Heart right ventricle (tissue), 16 donors: Measurements from ENCODE around the gene SETD2. TPM values are rescaled to one million over a fixed set of nuclear protein-coding genes. Genes with fewer than 3 reads are reported as not detected.

Source experiments
- ATAC-seq, 8 donors: fragments of 200-7000 bp; cut with Tn5 transposase; one replicate each; pipeline ENCODE4 v1.9.1; 2020; ENCODE audit warnings: mild to moderate bottlenecking in 8 of 8, moderate library complexity in 8 of 8, moderate number of reproducible peaks in 1 of 8
- DNase-seq, 2 donors: peaks; one replicate each; pipeline ENCODE4 v3.0.0-alpha.2; 2020
- H3K27ac ChIP-seq, 10 donors: fragments of 200-600 bp; sonication (generic) in 2 of 10; one replicate each; pipeline versions ENCODE4 v1.5.0 to v1.8.0; 2020 to 2022; ENCODE audit warnings: mild to moderate bottlenecking in 3 of 10
- H3K27me3 ChIP-seq, 7 donors: fragments of 200-600 bp; one replicate each; pipeline ENCODE4 v1.8.0; 2021 to 2022; ENCODE audit warnings: mild to moderate bottlenecking in 2 of 7
- H3K36me3 ChIP-seq, 9 donors: fragments of 200-600 bp; sonication (generic) in 1 of 9; one replicate each; pipeline versions ENCODE4 v1.5.0 to v1.8.0; 2020 to 2022; ENCODE audit warnings: mild to moderate bottlenecking in 2 of 9
- H3K4me1 ChIP-seq, 9 donors: fragments of 200-600 bp; sonication (generic) in 1 of 9; one replicate each; pipeline versions ENCODE4 v1.5.0 to v1.8.0; 2020 to 2022; ENCODE audit warnings: mild to moderate bottlenecking in 4 of 9
- H3K4me3 ChIP-seq, 10 donors: fragments of 200-600 bp; sonication (generic) in 2 of 10; one replicate each; pipeline versions ENCODE4 v1.5.0 to v1.8.0; 2020 to 2022; ENCODE audit warnings: mild to moderate bottlenecking in 7 of 10, moderate library complexity in 2 of 10
- H3K9me3 ChIP-seq, 11 donors: fragments of 200-600 bp in 10 of 11; sonication (generic) in 2 of 11; one replicate each; pipeline versions ENCODE4 v1.5.0 to v1.8.0; 2013 to 2022; ENCODE audit warnings: mild to moderate bottlenecking in 2 of 11, control low read depth in 1 of 11, moderate library complexity in 1 of 11
- WGBS, 2 donors: extraction: QIAGEN DNeasy Blood & Tissue Kit; methylation state at CpG; one replicate each; pipeline ENCODE4 v1.1.7; 2013; ENCODE audit warnings: inconsistent platforms in 1 of 2; 5-methylcytosine and 5-hydroxymethylcytosine counted together
- intact Hi-C, 10 donors: fragments of 100-400 bp; cut with DNase I; formaldehyde crosslinking; loops; one replicate each; pipeline versions ENCODE4 v1.11.1 to v1.14.2; 2022
- polyA plus RNA-seq, 2 donors: library from polyadenylated mRNA; stranded (reverse); fragments of 200-250 nt; gene quantifications; one replicate each; pipeline ENCODE4 v1.2.3, GENCODE V29; 2013
- total RNA-seq, 10 donors: library from RNA; stranded (reverse); fragmentation: NEBNext Ultra II Directional in 3 of 10; extraction: Animal tissue kit (Norgen Biotek cat#: 25700) in 3 of 10; gene quantifications; one replicate each; pipeline versions ENCODE4 v1.2.1 to v1.2.4, GENCODE V29; 2021 to 2023
- TF ChIP-seq, protein P1 (sequence below), 9 donors: fragments of 200-600 bp; sonication (generic) in 2 of 9; IDR thresholded peaks; one replicate each; pipeline versions ENCODE4 v1.5.0 to v1.8.0; 2021 to 2022; ENCODE audit warnings: antibody characterized with exemption in 9 of 9, mild to moderate bottlenecking in 5 of 9, moderate library complexity in 1 of 9
- donor health status: Arrhythmogenic right ventricular cardiomyopathy.
- donor health status: ischemic (EF 13 %, LVEDD 7.1; RV severe dilation, severe dysfunction).
- donor health status: healthy with polysubstance abuse.
- donor health status: DM: no; HTN: yes; CAD: no.
- donor health status: DM: no; HTN: no; CAD: no.
- donor health status: ischemic (EF 25% LVEDD 6.9; RV normal size, moderate dysfunction).
- donor health status: ischemic (EF 25% LVEDD 5.7; RV mildly dilated, moderate dysfunction).
- donor health status: healthy.
- donor health status: DM: yes; HTN: yes; CAD: no.
- donor health status: Ischemic cardiomyopathy.
- donor health status: ischemic (EF 35%, LVEDD 5.7; RV mildly dilated, moderate dysfunction).
- donor health status: nonischemic (EF 11% LVEDD 7.7; RV severe dilation, severe dysfunction).
- donor health status: DM: yes; HTN: yes; CAD: no.
- donor health status: PGD.
- donor health status: ischemic (EF 29% LVEDD 5.4; RV normal size, mild dysfunction).
- donor health status: nonischemic (EF 23%, LVEDD 6.1; RV moderate dilation, normal function).

The SETD2 gene
- total and polyA plus RNA-seq, 12 donors: 8.6 to 34.4 (median 30.0) TPM

DNA sequence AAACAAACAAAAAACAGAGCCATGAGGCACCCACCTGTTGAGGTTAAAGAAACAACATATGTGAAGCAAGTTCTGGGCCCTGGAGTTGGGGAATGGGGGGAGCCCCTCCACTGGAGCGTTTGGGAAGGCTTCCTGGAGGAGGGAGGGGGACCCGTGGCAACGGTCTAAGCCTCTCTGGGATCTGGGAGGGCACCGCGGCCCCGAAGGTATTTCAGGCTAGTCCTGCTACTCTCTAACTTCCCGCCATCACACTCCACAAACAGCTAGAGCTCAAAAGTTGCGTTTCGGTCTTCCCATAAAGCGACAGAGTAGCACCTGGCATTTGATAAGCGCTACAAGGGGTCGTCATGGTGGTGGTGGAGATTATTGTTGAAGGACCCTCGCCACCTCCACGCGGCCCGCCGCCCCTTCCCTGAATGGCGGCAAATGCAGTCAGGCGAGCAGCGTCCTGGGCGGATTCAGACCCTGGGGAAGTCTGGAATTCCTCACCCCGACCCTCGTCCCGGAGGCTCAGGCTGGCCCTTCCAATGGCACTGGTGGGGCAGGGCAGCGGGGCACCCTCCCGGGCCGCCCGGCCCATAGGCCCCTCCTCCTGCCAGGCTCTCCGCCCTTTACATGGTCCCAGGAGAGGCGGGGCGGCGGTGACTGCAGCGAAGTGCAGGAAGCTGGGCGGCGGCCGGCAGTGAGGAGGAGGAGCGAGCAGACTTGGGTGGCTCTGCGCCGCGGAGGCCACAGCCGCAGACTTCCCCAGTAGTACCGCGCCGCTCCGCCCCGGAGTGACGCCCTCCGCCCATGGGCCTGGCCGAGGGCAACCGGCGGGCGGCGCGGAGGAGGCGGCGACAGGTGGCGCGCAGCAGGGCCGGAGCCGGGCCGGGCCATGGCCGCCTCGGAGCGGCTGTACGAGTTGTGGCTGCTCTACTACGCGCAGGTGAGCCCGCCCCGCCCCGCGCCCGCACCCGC, 184.6 kb downstream of the SETD2 start, which contains the start of gene NBEAL2:
Gene NBEAL2, plus strand, starts transcription at position 682 of the 960 bp plus-strand sequence. Its CDS starts 196 bp downstream, at position 878.
- intact Hi-C loops: loop anchor here in 5 of 10 donors (5.0 kb wide), 2 partner anchors 47 to 52 kb away; no protein-coding TSS in a partner anchor
- DNase-seq (peak; percentile 96 to 98), ATAC-seq (peak; percentile 82 to 91 (median 85))
- H3K27me3 ChIP-seq: no peaks in the 10 kb centered on the region
- no peaks in the 10 kb centered on the region for H3K9me3 ChIP-seq
- no peaks in the 10 kb centered on the region for H3K36me3 ChIP-seq
- peak within 1 kb of the TSS; percentile 53 to 85 (median 73) for H3K4me3 ChIP-seq
- TF ChIP-seq, protein P1, sequence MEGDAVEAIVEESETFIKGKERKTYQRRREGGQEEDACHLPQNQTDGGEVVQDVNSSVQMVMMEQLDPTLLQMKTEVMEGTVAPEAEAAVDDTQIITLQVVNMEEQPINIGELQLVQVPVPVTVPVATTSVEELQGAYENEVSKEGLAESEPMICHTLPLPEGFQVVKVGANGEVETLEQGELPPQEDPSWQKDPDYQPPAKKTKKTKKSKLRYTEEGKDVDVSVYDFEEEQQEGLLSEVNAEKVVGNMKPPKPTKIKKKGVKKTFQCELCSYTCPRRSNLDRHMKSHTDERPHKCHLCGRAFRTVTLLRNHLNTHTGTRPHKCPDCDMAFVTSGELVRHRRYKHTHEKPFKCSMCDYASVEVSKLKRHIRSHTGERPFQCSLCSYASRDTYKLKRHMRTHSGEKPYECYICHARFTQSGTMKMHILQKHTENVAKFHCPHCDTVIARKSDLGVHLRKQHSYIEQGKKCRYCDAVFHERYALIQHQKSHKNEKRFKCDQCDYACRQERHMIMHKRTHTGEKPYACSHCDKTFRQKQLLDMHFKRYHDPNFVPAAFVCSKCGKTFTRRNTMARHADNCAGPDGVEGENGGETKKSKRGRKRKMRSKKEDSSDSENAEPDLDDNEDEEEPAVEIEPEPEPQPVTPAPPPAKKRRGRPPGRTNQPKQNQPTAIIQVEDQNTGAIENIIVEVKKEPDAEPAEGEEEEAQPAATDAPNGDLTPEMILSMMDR (IDR thresholded peaks at IDR 0.05): peak in 2 of 9 donors; percentile 20 to 22
- 1% methylated on average over 65 to 73 of the region's 73 CpGs for WGBS, 2 donors
- H3K4me1 ChIP-seq: peaks cover 3 to 73% (median 57%) of the 10 kb centered on the region in 9 donors
- H3K27ac ChIP-seq: peak within 1 kb of the TSS; percentile 75 to 96 (median 92)

DNA sequence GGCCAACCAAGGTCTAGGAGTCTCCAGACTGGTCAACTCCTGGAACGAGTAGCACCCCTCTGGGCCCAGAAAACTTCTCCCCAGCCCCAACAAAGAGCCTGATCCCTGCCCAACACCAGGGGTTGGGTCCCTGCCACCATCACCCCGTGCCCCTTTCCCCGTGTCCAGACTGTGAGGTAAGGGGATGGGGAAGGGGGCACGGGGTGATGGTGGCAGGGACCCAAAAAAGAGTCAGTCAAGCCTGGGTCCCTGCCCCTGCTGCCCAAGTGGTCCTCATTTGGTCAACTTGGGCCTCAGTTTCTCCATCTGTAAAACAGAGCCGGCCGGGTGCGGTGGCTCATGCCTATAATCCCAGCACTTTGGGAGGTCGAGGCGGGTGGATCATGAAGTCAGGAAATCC, 185.5 kb downstream of the SETD2 start:
- Histone ChIP-seq H3K4me3 (peak overlapping the region in 4 of 10 donors; percentile 72 to 85 (median 79)), H3K36me3 (no peaks in the 10 kb centered on the region), H3K27ac (peak overlapping the region in 8 of 10 donors; percentile 75 to 96 (median 92)), H3K9me3 (no peaks in the 10 kb centered on the region), H3K27me3 (no peaks in the 10 kb centered on the region), H3K4me1 (peaks cover 3 to 77% (median 62%) of the 10 kb centered on the region in 9 donors)
- ATAC-seq: no peak
- 91 to 93% methylated on average over 9 of the region's 9 CpGs for WGBS, 2 donors
- no peak for DNase-seq
- intact Hi-C loops: loop anchor here in 5 of 10 donors (5.0 kb wide), 2 partner anchors 46 to 51 kb away; no protein-coding TSS in a partner anchor
- TF ChIP-seq, protein P1 (IDR thresholded peaks at IDR 0.05): no peak

DNA sequence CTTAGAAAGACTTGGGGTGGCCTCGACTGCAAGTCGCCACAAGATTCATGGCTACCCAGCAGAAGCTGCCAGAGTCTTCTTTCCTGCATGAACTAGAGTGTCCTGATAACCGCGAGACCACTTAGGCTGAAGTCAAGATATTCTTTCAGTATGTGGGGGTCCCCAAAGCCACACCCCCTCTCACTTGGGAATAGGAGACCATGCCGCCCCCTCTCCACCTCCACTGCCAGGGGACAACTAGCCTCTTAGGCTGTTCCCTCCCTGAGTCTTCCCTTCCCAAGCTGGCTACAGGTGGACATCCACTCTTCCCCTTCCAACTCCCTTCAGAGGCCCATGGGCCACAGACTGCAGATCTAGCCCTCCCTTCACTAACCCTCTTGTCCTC, 186.1 kb downstream of the SETD2 start:
- WGBS, 2 donors: 93 to 97% methylated on average over 5 of the region's 5 CpGs
- no peak overlapping the region for H3K4me3 ChIP-seq
- peak overlapping the region in 6 of 10 donors; percentile 60 to 96 (median 93) for H3K27ac ChIP-seq
- no peaks in the 10 kb centered on the region for H3K27me3 ChIP-seq
- H3K36me3 ChIP-seq: no peaks in the 10 kb centered on the region
- intact Hi-C loops: loop anchor here in 5 of 10 donors (5.0 kb wide), 2 partner anchors 46 to 51 kb away; no protein-coding TSS in a partner anchor
- no peaks in the 10 kb centered on the region for H3K9me3 ChIP-seq
- ATAC-seq (no peak), DNase-seq (no peak)
- TF ChIP-seq, protein P1 (IDR thresholded peaks at IDR 0.05): no peak
- H3K4me1 ChIP-seq: peaks cover 3 to 78% (median 62%) of the 10 kb centered on the region in 9 donors
